ENCODE measurements around the gene B3GAT1. TPM values are rescaled to one million over a fixed set of nuclear protein-coding genes. Genes with fewer than 3 reads are reported as not detected.

The B3GAT1 gene
- polyA plus RNA-seq, 1 of the 3 experiments (the other 2 are of a cell fraction) = 0.15 TPM

DNA sequence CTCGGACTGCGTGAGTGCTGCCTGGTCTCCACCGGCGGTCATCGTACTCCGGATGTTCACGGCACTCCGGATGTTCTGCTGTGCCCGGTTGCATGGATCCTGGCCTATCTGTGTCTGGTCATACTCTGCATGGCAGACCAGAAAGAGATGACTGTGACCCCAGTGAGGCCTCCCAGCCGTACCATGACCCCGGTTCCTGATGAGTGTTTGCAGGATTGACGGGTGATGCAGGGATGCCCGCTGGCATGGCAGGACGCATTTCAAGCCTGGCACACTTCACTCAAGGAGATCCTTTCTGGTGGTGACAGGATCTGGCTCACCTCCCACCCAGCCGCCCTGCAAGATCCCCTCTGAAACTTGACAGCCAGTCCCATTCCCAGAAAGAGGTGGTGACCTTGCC, 74.0 kb downstream of the B3GAT1 start:
- Histone ChIP-seq H3F3A (replicated peaks; ENCODE audit: insufficient read depth) (no peaks in the 10 kb centered on the region), H3K4me1 (ENCODE audit: control insufficient read depth in 1 of 2, insufficient read depth in 2 of 2, low read depth in 1 of 2, low read length in 1 of 2) (no peaks in the 10 kb centered on the region; a peak in 1 of 4 replicates), H3K9ac (no peak overlapping the region), H3K9me2 (no peaks in the 10 kb centered on the region), H3K27ac (ENCODE audit: low read depth in 2 of 2, low read length in 1 of 2) (no peak overlapping the region), H3K79me2 (ENCODE audit: insufficient read depth) (no peaks in the 10 kb centered on the region), H3K36me3 (replicated peaks in 1 of 2; ENCODE audit: control insufficient read depth in 1 of 2, insufficient read depth in 2 of 2, low read length in 1 of 2) (no peaks in the 10 kb centered on the region), H2AFZ (ENCODE audit: low read depth) (no peak overlapping the region), H3K9me3 (no peaks in the 10 kb centered on the region), H4K20me1 (ENCODE audit: insufficient read depth) (no peaks in the 10 kb centered on the region), H3K4me3 (ENCODE audit: low read depth in 2 of 2, low read length in 1 of 2) (no peak overlapping the region), H3K4me2 (no peak overlapping the region), H3K27me3 (ENCODE audit: insufficient read depth) (no peaks in the 10 kb centered on the region)
- WGBS (ENCODE audit: low lambda C conversion rate) = 100% methylated on average over 6 of the region's 15 CpGs
- ChIA-PET POLR2A (no interaction called here), CTCF (no interaction called here)
- TF ChIP-seq NRF1 (IDR thresholded peaks at IDR 0.05; ENCODE audit: low read depth, low read length) (no peak), SMC3 (IDR thresholded peaks at IDR 0.05; ENCODE audit: low read depth, low read length) (no peak), SIN3A (IDR thresholded peaks at IDR 0.05; ENCODE audit: borderline replicate concordance, low read depth, low read length) (no peak), EZH2phosphoT487 (IDR thresholded peaks at IDR 0.05; ENCODE audit: borderline replicate concordance, low read depth) (no peak), TCF12 (IDR thresholded peaks at IDR 0.05) (no peak), RAD21 (IDR thresholded peaks at IDR 0.05; ENCODE audit: low read length) (no peak), EP300 (IDR thresholded peaks at IDR 0.05; ENCODE audit: borderline replicate concordance in 1 of 2, low read depth in 1 of 2, low read length in 1 of 2) (no peak), IRF3 (IDR thresholded peaks at IDR 0.05; ENCODE audit: low read depth, low read length) (no peak), GATA2 (CRISPR knock-in tag; IDR thresholded peaks at IDR 0.05) (no peak), POLR2AphosphoS5 (IDR thresholded peaks at IDR 0.05; ENCODE audit: low read depth, low read length) (no peak)
- TF ChIP-seq, protein P1, sequence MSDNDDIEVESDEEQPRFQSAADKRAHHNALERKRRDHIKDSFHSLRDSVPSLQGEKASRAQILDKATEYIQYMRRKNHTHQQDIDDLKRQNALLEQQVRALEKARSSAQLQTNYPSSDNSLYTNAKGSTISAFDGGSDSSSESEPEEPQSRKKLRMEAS (IDR thresholded peaks at IDR 0.05; ENCODE audit: low read depth) = no peak
- no peak for DNase-seq

- no peaks in the 10 kb centered on the region; a peak in 1 of 4 replicates for H3K4me1 ChIP-seq (ENCODE audit: control insufficient read depth in 1 of 2, insufficient read depth in 2 of 2, low read depth in 1 of 2, low read length in 1 of 2)
- 0 out of 2 replicates have a peak, but pooled peaks cover 6% of the 10 kb centered on the region for H3K27me3 ChIP-seq (ENCODE audit: insufficient read depth)
- H4K20me1 ChIP-seq (ENCODE audit: insufficient read depth) = no peaks in the 10 kb centered on the region
- H3K36me3 ChIP-seq (replicated peaks in 1 of 2; ENCODE audit: control insufficient read depth in 1 of 2, insufficient read depth in 2 of 2, low read length in 1 of 2) = no peaks in the 10 kb centered on the region
- H2AFZ ChIP-seq (ENCODE audit: low read depth) = no peak overlapping the region
- no peaks in the 10 kb centered on the region for H3K9me3 ChIP-seq
- no peak overlapping the region for H3K4me3 ChIP-seq (ENCODE audit: low read depth in 2 of 2, low read length in 1 of 2)
- H3K9ac ChIP-seq = no peak overlapping the region
- WGBS (ENCODE audit: low lambda C conversion rate) = 65% methylated on average over 4 of the region's 4 CpGs
- no peaks in the 10 kb centered on the region for H3K79me2 ChIP-seq (ENCODE audit: insufficient read depth)
- H3F3A ChIP-seq (replicated peaks; ENCODE audit: insufficient read depth) = no peaks in the 10 kb centered on the region
- CTCF ChIA-PET = no interaction called here
- no peaks in the 10 kb centered on the region for H3K9me2 ChIP-seq
- no peak for DNase-seq
- H3K27ac ChIP-seq (ENCODE audit: low read depth in 2 of 2, low read length in 1 of 2) = no peak overlapping the region; a peak in 1 of 4 replicates
- no peak overlapping the region for H3K4me2 ChIP-seq
- POLR2A ChIA-PET = no interaction called here
- no peak for TF ChIP-seq RAD21 (IDR thresholded peaks at IDR 0.05; ENCODE audit: low read length)
- TF ChIP-seq, protein P2, sequence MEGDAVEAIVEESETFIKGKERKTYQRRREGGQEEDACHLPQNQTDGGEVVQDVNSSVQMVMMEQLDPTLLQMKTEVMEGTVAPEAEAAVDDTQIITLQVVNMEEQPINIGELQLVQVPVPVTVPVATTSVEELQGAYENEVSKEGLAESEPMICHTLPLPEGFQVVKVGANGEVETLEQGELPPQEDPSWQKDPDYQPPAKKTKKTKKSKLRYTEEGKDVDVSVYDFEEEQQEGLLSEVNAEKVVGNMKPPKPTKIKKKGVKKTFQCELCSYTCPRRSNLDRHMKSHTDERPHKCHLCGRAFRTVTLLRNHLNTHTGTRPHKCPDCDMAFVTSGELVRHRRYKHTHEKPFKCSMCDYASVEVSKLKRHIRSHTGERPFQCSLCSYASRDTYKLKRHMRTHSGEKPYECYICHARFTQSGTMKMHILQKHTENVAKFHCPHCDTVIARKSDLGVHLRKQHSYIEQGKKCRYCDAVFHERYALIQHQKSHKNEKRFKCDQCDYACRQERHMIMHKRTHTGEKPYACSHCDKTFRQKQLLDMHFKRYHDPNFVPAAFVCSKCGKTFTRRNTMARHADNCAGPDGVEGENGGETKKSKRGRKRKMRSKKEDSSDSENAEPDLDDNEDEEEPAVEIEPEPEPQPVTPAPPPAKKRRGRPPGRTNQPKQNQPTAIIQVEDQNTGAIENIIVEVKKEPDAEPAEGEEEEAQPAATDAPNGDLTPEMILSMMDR (IDR thresholded peaks at IDR 0.05) = no peak
- no peak for TF ChIP-seq FOSL2 (IDR thresholded peaks at IDR 0.05; ENCODE audit: borderline replicate concordance, low read depth)
- no peak for TF ChIP-seq YY1 (IDR thresholded peaks at IDR 0.05; ENCODE audit: low read depth)
- TF ChIP-seq SIN3A (IDR thresholded peaks at IDR 0.05; ENCODE audit: borderline replicate concordance, low read depth, low read length) = no peak
- no peak for TF ChIP-seq SMC3 (IDR thresholded peaks at IDR 0.05; ENCODE audit: low read depth, low read length)
- TF ChIP-seq, protein P3, sequence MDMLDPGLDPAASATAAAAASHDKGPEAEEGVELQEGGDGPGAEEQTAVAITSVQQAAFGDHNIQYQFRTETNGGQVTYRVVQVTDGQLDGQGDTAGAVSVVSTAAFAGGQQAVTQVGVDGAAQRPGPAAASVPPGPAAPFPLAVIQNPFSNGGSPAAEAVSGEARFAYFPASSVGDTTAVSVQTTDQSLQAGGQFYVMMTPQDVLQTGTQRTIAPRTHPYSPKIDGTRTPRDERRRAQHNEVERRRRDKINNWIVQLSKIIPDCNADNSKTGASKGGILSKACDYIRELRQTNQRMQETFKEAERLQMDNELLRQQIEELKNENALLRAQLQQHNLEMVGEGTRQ (IDR thresholded peaks at IDR 0.05; ENCODE audit: borderline replicate concordance, low read depth, low read length) = no peak
- TF ChIP-seq NFIC (IDR thresholded peaks at IDR 0.05; ENCODE audit: borderline replicate concordance) = no peak
- TF ChIP-seq, protein P1 (IDR thresholded peaks at IDR 0.05; ENCODE audit: low read depth) = no peak
- TF ChIP-seq EP300 (IDR thresholded peaks at IDR 0.05; ENCODE audit: borderline replicate concordance in 1 of 2, low read depth in 1 of 2, low read length in 1 of 2) = no peak
- no peak for TF ChIP-seq MEF2A (IDR thresholded peaks at IDR 0.05; ENCODE audit: borderline replicate concordance, low read depth)
- no peak for TF ChIP-seq GABPA (IDR thresholded peaks at IDR 0.05; ENCODE audit: low read depth)
- TF ChIP-seq IRF3 (IDR thresholded peaks at IDR 0.05; ENCODE audit: low read depth, low read length) = no peak
- TF ChIP-seq RXRA (IDR thresholded peaks at IDR 0.05; ENCODE audit: borderline replicate concordance, low read depth) = no peak
- TF ChIP-seq ZBTB33 (IDR thresholded peaks at IDR 0.05; ENCODE audit: borderline replicate concordance, low read depth) = no peak
These were observed 75.0 kb downstream of the B3GAT1 start for GRCh38 chr11:134337051-134337450.

All from SK-N-SH (cell line).